Fibroblast of skin of left quadriceps (primary cell): ENCODE measurements around the gene NEK6.

Experiments used
- DNase-seq, 2 experiments: peaks; one replicate each; pipeline ENCODE4 v3.0.0-alpha.2; 2013; ENCODE audit warnings: low read depth in 2 of 2

The NEK6 gene

GRCh38 chr9:124373851-124374250 lies 116.1 kb downstream of the NEK6 start:
- no peak for DNase-seq

DNA sequence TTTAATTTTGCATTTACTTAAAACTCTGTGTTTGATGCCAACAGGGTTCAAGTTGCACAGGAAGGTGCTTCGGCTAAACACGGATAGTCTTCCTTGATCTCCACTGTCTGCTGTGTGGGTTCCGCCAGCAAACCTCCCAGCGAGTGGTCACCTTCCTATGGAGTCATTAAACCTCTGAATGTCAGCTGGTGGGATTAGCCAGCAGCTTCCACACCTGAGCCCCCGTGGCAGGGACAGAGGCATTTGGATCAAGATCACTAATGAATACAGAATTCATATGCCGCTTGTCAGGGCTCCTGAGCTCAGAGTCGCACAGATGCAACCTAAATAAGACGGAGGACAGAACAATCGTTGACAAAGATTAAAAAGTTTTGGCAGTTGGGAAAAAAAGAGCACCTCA lies 118.0 kb downstream of the NEK6 start:
- no peak for DNase-seq

DNA sequence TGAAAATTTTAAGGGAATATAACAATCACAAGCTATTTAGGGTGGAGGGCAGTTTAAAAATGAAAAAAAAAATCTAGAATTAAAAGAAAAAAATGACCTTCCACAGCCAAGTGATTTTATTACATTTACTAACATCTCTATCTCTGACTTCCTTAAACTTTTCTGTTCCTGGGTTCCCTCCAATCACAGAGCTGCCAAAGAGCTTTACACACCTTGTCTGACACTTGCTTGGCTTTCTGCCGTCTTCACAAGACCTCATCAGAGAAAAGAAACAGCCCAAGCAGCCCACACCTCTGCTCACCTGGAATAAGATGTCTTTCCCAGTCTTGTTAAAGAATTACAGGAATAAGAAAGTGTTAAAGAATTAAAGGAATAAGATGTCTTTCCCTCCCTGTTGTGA lies 118.6 kb downstream of the NEK6 start:
- DNase-seq, result no peak

DNA sequence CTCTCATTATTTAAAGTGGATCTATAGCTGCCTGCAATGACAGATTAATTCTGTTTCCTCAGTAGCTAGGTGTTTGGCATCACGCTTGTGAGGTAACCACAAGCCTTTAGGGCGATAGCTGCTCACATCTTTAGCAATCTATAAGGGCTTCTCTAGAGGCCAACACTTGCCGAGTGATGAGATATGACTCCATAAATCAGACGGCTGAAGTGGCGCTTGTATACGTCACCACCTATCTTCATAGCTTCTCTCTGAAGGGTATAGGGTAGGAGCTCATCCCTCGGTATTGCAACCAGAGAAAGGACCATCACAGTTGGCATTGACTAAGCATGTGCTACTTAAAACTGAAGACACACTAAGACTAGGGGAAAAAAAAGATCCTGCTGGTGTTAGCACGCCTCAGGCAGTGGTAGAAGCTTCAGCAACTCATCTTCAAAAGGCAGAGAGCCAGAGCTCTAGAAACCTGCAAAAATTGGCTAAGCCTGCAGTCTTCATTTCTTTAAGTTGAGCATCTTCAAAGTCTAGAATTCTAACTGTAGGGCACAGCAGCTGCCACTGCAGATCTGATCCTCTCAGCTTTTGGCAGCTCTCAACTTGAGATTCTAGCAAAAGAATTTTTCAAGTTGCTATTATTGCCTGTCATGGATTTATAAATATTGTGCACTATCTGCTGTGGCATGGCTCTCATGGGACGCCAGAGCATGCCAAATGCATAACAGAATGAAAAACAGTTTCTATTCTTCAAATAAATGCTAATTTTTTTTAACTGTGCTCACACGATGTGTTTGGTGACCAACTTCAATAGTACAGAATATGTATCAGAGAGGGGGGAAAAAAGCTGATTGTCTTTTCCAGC lies 120.0 kb downstream of the NEK6 start:
- DNase-seq, result no peak

GRCh38 chr9:124381170-124381945 lies 123.6 kb downstream of the NEK6 start:
- DNase-seq, result peak; percentile 38 to 45

DNA sequence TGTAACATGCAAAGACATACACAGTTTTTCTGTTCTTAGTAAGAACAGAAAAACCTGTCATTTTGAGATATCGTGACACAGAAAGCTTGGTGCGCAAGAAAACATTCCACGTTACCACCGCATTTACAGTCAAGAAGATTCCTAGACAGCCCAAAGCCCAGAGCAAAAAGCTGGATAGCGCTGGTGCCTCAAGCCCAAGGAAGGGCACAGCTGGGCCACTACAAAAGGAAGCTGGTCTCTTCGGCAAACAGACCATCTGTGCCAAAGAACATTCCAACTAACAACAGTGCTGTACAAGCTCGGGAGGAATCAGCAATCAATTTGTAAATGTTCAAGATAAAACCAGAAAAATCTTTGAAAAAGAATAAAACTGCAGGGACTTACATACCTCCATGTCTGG lies 126.5 kb downstream of the NEK6 start:
- no peak for DNase-seq

- DNase-seq, result no peak
These were observed 127.1 kb downstream of the NEK6 start for GRCh38 chr9:124384846-124385245.

DNA sequence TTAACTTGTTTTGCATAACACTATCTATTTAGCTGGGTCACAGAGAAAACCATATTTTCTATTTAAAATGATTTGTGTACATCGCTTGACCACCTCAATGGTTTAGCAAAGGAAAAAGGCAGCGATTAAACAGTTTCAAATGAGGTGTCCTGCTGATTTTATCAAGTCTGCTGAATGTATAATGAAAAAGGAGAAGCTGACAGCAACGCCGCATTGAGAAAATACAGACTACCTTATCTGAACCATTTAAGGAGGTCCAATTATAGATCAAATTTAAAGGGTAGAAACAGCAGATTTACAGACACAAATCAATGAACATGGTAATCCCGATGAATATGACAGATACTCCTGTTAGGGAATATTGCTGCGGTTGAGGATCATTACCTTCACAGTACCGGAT lies 127.9 kb downstream of the NEK6 start:
- no peak for DNase-seq

DNA sequence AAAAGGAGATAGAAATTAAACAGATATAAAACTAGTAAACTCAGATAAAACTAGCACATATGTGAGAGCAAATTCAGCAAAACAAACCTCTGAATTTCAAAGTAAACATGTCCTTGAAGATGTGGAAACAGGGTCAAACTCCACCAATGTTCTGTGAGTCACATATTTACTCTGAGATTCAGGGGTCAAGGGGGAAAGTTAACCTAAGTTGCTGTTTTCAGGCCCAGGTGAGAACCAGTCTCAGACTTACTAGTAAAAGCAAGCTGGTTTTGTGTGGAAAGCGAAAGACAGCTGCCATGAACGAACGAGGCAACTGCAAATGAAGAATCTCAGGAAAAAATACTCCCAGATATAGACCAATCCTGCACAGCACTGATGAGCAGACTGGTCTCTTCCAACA lies 128.5 kb downstream of the NEK6 start:
- DNase-seq, result no peak

DNA sequence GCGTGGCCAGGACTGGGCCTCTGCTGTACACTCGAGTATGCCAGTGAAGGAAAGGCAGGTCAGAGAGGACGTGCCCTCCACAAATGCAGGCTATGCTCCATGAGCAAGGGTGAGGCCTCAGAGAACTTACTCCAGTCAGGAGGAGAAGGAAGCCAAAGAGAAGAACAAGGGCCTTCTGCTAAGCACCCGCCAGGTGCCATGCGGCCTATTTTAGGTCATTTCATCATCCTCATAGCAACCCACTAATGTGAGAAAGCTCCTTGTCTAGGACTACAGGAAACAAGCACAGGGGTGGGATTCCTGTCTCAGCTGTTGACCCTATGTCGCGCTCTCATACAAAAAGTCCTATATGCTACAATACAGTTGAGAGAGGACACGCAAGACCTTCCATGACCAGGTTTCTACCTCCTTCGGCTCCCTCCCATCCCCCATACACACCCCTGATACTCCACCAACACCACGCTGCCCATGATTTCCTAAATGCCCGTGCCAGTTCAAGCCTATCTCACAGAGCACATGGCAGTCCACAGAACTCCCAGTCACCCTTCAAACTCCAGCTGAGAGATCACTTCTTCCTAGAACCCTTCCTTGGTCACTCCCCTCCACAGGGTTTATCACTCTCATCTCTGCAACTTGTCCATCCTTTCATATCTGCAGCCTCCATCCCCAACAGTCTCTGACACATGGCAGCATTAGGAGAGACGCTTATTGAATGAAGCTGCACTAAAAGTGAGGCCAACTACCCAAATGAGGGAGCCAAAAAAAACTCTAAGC lies 130.7 kb downstream of the NEK6 start:
- no peak for DNase-seq

GRCh38 chr9:124389146-124389939 lies 131.6 kb downstream of the NEK6 start:
- no peak for DNase-seq

DNA sequence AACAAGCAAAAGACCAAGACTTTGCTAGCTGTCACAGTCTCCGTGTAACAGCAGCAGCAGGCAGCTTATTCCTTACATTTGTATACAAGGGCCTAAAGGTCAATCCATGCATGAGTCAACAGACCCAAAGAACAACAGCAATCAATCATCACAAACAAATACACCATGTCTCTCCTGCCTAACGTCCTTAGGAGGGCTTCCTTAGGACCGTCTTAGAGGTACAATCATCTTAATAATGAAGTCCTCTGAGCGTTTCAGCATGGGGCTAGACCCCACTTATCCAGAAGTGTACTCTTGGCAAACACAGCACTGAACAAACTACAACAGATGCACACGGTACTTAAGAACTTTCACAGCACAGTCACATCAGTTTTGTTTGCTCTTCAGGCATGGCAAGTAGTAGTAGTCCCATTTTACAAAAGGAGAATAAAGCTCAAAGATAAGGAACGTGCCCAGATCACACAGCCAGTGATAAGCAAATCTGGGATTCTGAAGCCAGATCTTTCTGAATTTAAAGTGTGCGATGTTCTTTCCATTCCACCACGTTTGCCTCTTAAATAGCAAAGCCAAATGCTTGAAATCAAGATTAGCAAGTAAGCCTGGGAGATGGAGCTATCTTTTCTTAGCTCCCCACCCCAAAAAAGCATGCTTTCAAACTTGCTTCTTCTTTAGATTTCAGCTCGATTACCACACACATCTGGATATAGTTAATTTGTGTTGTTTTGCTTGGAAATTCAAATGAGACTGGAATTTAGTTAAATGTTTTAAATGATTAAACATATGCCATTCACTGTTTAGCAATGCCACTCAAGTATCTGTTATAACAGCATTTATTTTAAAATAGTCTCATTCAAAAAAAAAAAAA lies 133.3 kb downstream of the NEK6 start:
- peak; percentile 46 to 48 for DNase-seq

GRCh38 chr9:124392254-124392870 lies 134.6 kb downstream of the NEK6 start:
- DNase-seq, result no peak

- peak; percentile 68 to 71 for DNase-seq
These were observed 135.2 kb downstream of the NEK6 start for GRCh38 chr9:124392871-124393460.

GRCh38 chr9:124394167-124394566 lies 136.4 kb downstream of the NEK6 start:
- DNase-seq, result no peak

DNA sequence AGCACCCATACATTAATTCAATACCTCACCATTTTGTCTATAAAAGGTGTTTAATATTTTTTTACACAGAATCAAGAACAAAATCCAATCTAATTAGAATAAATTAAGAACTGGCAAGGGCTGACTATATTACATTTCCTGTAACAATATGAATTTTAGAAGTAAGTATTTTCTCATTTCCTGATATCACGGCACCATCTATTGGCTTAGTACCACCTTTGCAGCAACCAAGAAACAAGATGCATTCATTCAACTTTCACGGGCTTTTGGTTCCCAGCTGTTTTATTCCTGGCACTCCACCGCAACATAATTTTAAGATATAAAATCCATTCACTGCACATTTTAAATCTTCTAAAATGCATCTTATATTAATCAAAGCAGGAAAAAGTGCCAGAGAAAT lies 136.8 kb downstream of the NEK6 start:
- DNase-seq, result no peak

DNA sequence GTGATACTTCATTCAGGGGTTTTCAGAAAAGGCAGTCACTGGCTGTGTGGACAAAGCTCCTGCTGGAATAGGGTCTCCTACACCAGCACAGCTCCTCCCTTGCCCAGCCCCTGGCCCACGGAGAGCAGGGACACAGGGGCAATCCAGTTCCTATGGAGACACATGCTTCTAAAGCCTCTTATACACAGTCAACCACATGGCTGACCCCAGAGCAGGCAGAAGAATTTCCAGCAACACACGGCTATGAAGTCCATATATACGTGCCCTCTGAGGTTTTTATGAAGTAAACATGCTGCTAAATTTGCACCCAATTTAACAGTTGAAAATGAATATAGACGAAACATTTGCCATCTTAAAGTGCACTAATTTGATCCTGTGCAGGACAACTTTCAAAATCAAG lies 138.1 kb downstream of the NEK6 start:
- no peak for DNase-seq

GRCh38 chr9:124398191-124398935 lies 140.6 kb downstream of the NEK6 start:
- no peak for DNase-seq
